A549 (cell line): ENCODE results near the gene APOBEC3A. TPM values are rescaled to one million over a fixed set of nuclear protein-coding genes. Genes with fewer than 3 reads are reported as not detected.
A peak's percentile ranks its signal among the peaks of the same experiment; 100 is the strongest.
"Not testable (repeated sequence)": the region's sequence is repeated elsewhere in the genome, so short reads cannot be mapped to it uniquely, and the experiment has no call there.

Experiments
- ATAC-seq, 2 experiments: fragments of 200-7000 bp in 1 of 2; fragments of >200 bp in 1 of 2; cut with Nextera tagmentation in 1 of 2; cut with Tn5 transposase in 1 of 2; 3 replicates each; pipeline versions ENCODE4 v1.8.0 to v1.9.1; 2018 to 2020; ENCODE audit warnings: mild to moderate bottlenecking in 1 of 2, moderate library complexity in 1 of 2
- CTCF ChIA-PET: fragments of 300-600 bp; sonication (Branson Sonifier 250); formaldehyde crosslinking; extraction: SDS; loops from one replicate; lab custom pipeline; 2021; ENCODE audit warnings: antibody characterized with exemption, inconsistent platforms; lab: Yijun Ruan, JAX
- POLR2A ChIA-PET: fragments of 350-600 bp; formaldehyde crosslinking; extraction: SDS; loops from one replicate; lab custom pipeline; 2021; ENCODE audit warnings: antibody characterized with exemption, inconsistent platforms; lab: Yijun Ruan, JAX
- DNase-seq, 2 experiments: peaks; one replicate each; pipeline versions ENCODE4 v3.0.0 to v3.0.0-alpha.2; 2011 to 2016; ENCODE audit warnings: low read depth in 1 of 2, low spot score in 1 of 2
- FAIRE-seq: peaks from 2 replicates; lab custom pipeline; 2011; peaks lifted over from hg19 to GRCh38; lab: Jason Lieb, UNC
- H3K27ac ChIP-seq, 2 experiments: fragments of >200 bp; sonication (Bioruptor Twin); formaldehyde crosslinking; 3 replicates each; pipeline ENCODE4 v1.5.1; 2016 to 2017
- H3K4me1 ChIP-seq: fragments of >200 bp; sonication (Bioruptor Twin); formaldehyde crosslinking; 3 replicates; pipeline ENCODE4 v1.6.1; 2016
- H3K4me2 ChIP-seq: fragments of >200 bp; sonication (Bioruptor Twin); formaldehyde crosslinking; 3 replicates; pipeline ENCODE4 v1.6.1; 2016
- H3K4me3 ChIP-seq: fragments of >200 bp; sonication (Bioruptor Twin); formaldehyde crosslinking; 3 replicates; pipeline ENCODE4 v1.5.1; 2016
- H3K9me3 ChIP-seq: fragments of >200 bp; sonication (Bioruptor Twin); formaldehyde crosslinking; 3 replicates; pipeline ENCODE4 v1.6.1; 2016
- ATOH8 ChIP-seq: fragments of 250-450 bp; sonication (Bioruptor Pico); IDR thresholded peaks from 2 replicates; pipeline ENCODE4 v1.5.0; 2020; ENCODE audit warnings: low read depth, mild to moderate bottlenecking, moderate library complexity
- BCL3 ChIP-seq: fragments of >200 bp; sonication (Bioruptor Twin); formaldehyde crosslinking; IDR thresholded peaks from 3 replicates; pipeline ENCODE4 v1.6.1; 2016
- CBX8 ChIP-seq: fragments of 200-600 bp; sonication (generic); IDR thresholded peaks from 2 replicates; pipeline ENCODE4 v1.6.1; 2016
- CEBPB ChIP-seq, 2 experiments: fragments of >200 bp in 1 of 2; sonication (Bioruptor Twin) in 1 of 2; formaldehyde crosslinking in 1 of 2; IDR thresholded peaks; 2 replicates each; pipeline ENCODE4 v1.6.1; 2012 to 2016
- CTCF ChIP-seq: fragments of >200 bp; sonication (Bioruptor Twin); formaldehyde crosslinking; IDR thresholded peaks from 3 replicates; pipeline ENCODE4 v1.5.1; 2016
- EP300 ChIP-seq, 2 experiments: fragments of >200 bp; sonication (Bioruptor Twin); formaldehyde crosslinking; IDR thresholded peaks; 2 replicates in 1 of 2; 3 replicates in 1 of 2; pipeline ENCODE4 v1.6.1; 2016 to 2017
- FOSL2 ChIP-seq, 2 experiments: fragments of 450-650 bp in 1 of 2; fragments of >200 bp in 1 of 2; sonication (Bioruptor Twin) in 1 of 2; formaldehyde crosslinking; IDR thresholded peaks; 2 replicates each; pipeline versions ENCODE4 v1.5.0 to v1.6.1; 2016 to 2020; ENCODE audit warnings: mild to moderate bottlenecking in 1 of 2, moderate library complexity in 1 of 2
- GATA3 ChIP-seq: IDR thresholded peaks from 2 replicates; pipeline ENCODE4 v1.6.1; 2012; ENCODE audit warnings: borderline replicate concordance
- HDAC2 ChIP-seq: fragments of 200-600 bp; sonication (generic); IDR thresholded peaks from 2 replicates; pipeline ENCODE4 v1.6.1; 2016
- HOXA7 ChIP-seq: fragments of 250-450 bp; sonication (Bioruptor Pico); IDR thresholded peaks from 2 replicates; pipeline ENCODE4 v1.5.0; 2020; ENCODE audit warnings: mild to moderate bottlenecking, moderate library complexity
- HOXB5 ChIP-seq: fragments of 250-450 bp; sonication (Bioruptor Pico); IDR thresholded peaks from 2 replicates; pipeline ENCODE4 v1.5.0; 2020; ENCODE audit warnings: mild to moderate bottlenecking, moderate library complexity
- MYC ChIP-seq: IDR thresholded peaks from 2 replicates; pipeline ENCODE4 v1.6.1; 2012; ENCODE audit warnings: mild to moderate bottlenecking, inconsistent platforms, low read length, improper control_type of control experiment, borderline replicate concordance
- NR3C1 ChIP-seq: fragments of >200 bp; sonication (Bioruptor Twin); formaldehyde crosslinking; IDR thresholded peaks from 3 replicates; pipeline ENCODE4 v1.6.1; 2017
- POLR2AphosphoS2 ChIP-seq: conservative IDR thresholded peaks from 2 replicates; pipeline ENCODE4 v1.6.1; 2012; ENCODE audit warnings: low read length, improper control_type of control experiment, inconsistent platforms
- RAD21 ChIP-seq, 2 experiments: fragments of >200 bp in 1 of 2; sonication (Bioruptor Twin) in 1 of 2; formaldehyde crosslinking in 1 of 2; IDR thresholded peaks in 1 of 2; conservative IDR thresholded peaks in 1 of 2; 2 replicates in 1 of 2; 3 replicates in 1 of 2; pipeline ENCODE4 v1.6.1; 2012 to 2018; ENCODE audit warnings: inconsistent platforms in 1 of 2
- RNF2 ChIP-seq: fragments of 200-600 bp; sonication (generic); IDR thresholded peaks from 2 replicates; pipeline ENCODE4 v1.6.1; 2016; ENCODE audit warnings: low read depth, mild to moderate bottlenecking, antibody characterized with exemption, moderate library complexity, borderline replicate concordance
- SREBF2 ChIP-seq: fragments of 450-650 bp; IDR thresholded peaks from 2 replicates; pipeline ENCODE4 v1.6.1; 2014; ENCODE audit warnings: mild to moderate bottlenecking, moderate library complexity
- TFCP2L1 ChIP-seq: fragments of 250-450 bp; sonication (Bioruptor Pico); IDR thresholded peaks from 2 replicates; pipeline ENCODE4 v1.5.0; 2021; ENCODE audit warnings: mild to moderate bottlenecking
- ZC3H11A ChIP-seq: fragments of 450-650 bp; IDR thresholded peaks from 2 replicates; pipeline ENCODE4 v1.6.1; 2014; ENCODE audit warnings: antibody characterized with exemption, mild to moderate bottlenecking
- WGBS: methylation state at CpG from one replicate; pipeline ENCODE4 v1.1.6; 2017; ENCODE audit errors: missing lambda C conversion rate; 5-methylcytosine and 5-hydroxymethylcytosine counted together
- polyA plus RNA-seq, 4 experiments: library from polyadenylated mRNA; depleted of rRNA in 3 of 4; stranded (reverse); fragments of >200 nt; fragmentation: RNase III in 1 of 4; extraction: RNeasy Plus Mini Kit Qiagen cat#74134 plus additional on column Dnase treatment in 1 of 4; gene quantifications; 2 replicates in 3 of 4; 3 replicates in 1 of 4; pipeline ENCODE4 v1.2.3, GENCODE V29; 2011 to 2017
- TF ChIP-seq, protein P1 (sequence below): IDR thresholded peaks from 2 replicates; pipeline ENCODE4 v1.6.1; 2012; ENCODE audit warnings: low read depth, borderline replicate concordance

APOBEC3A gene
- polyA plus RNA-seq, 2 of the 4 experiments (the other 2 are of a cell fraction) = not detected

DNA sequence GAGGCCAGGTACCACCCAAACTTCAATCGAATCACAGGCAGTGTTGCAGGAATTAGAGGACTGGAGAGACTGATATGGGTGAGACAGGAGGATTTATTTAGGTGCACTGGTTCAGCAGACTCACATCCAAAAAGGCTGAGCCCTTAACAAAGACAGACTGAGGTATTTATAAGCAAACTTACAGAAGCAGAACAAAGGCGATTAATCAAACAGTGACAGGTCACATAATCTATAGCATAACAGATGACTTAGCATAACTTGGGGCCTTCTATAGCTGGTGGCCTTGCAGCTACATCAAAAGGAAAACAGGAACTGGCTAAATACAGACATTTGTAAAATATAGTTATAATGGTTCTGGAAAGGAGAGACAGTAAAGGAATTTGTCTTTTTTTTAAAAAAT is 26.8 kb downstream of the APOBEC3A start:
- H3K27ac ChIP-seq = no peak overlapping the region
- H3K4me2 ChIP-seq = no peak overlapping the region
- WGBS = 90% methylated on average over 2 of the region's 2 CpGs
- no peak for ATAC-seq
- DNase-seq = peak in 1 of 2 experiments; percentile 26
- CTCF ChIA-PET = interaction anchor here (0.6 to 3.3 kb wide), 5 partner anchors 19 to 218 kb away, joined by 3 to 15 read pairs (median 3); no protein-coding TSS in a partner anchor
- H3K4me3 ChIP-seq = no peak overlapping the region
- 0 out of 3 replicates have a peak, but pooled peaks cover 7% of the 10 kb centered on the region for H3K9me3 ChIP-seq
- H3K4me1 ChIP-seq = peaks cover 13% of the 10 kb centered on the region; the same call in 2 of the 3 replicates
- no peak for FAIRE-seq
- no peak for TF ChIP-seq GATA3
- no peak for TF ChIP-seq HOXA7 (CRISPR knock-in tag)
- no peak for TF ChIP-seq CBX8
- TF ChIP-seq MYC = no peak
- POLR2A ChIA-PET = no interaction called here

DNA sequence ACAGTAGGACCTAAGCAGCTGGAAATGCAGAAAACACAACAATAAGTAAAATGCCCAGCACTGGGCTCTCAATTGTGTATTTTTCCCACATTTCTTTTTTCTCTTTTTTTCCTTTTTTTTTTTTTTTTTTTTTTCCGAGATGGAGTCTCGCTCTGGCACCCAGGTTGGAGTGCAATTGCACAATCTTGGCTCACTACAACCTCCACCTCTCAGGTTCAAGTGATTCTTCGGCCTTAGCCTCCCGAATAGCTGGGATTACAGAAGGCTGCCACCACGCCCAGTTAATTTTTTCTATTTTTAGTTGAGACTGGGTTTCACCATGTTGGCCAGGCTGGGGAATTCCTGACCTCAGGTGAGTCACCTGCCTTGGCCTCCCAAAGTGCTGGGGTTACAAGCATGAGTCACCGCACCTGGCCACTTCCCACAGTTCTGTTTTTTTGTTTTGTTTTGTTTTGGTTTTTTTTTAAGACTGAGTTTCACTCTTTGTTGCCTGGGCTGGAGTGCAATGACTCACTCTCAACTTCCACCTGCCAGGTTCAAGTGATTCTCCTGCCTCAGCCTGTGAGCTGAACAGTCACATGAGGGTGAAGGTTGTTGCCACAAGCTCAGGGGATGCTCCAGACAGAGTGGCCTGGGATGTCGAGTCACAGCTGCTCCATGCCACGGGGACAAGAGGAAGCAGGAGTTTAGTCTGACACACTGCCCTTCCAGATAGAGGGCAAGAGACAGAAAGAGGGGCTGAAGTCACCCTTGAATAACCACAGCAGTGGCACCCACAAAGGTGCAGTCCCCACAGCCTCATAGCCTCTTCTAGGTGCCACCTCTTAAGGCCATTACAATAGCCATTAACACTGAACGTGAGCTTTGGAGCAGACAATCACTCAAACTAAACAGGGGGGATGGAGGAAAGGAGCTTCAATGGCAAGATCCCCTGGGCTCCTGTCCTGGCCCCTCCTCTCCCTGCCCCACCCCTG is 27.7 kb downstream of the APOBEC3A start:
- not testable (repeated sequence) for H3K4me3 ChIP-seq

GRCh38 chr22:38986629-38987028 is 29.2 kb downstream of the APOBEC3A start:
- POLR2A ChIA-PET = no interaction called here
- Histone ChIP-seq H3K9me3 (0 out of 3 replicates have a peak, but pooled peaks cover 7% of the 10 kb centered on the region), H3K4me3 (no peak overlapping the region), H3K27ac (no peak overlapping the region), H3K4me2 (no peak overlapping the region), H3K4me1 (peaks cover 6% of the 10 kb centered on the region; the same call in 2 of the 3 replicates)
- CTCF ChIA-PET = interaction anchor here (1.1 kb wide), 1 partner anchor 59 kb away, joined by 3 read pairs; no protein-coding TSS in a partner anchor
- no peak for DNase-seq
- TF ChIP-seq POLR2AphosphoS2 = no peak
- no peak for TF ChIP-seq CTCF
- no peak for TF ChIP-seq NR3C1
- TF ChIP-seq RNF2 = no peak
- TF ChIP-seq HOXA7 (CRISPR knock-in tag) = no peak
- no peak for TF ChIP-seq HDAC2
- TF ChIP-seq MYC = no peak
- TF ChIP-seq BCL3 = no peak
- no peak for TF ChIP-seq TFCP2L1 (CRISPR knock-in tag)
- TF ChIP-seq CEBPB (IDR thresholded peaks at IDR 0.05) = no peak
- TF ChIP-seq, protein P1, sequence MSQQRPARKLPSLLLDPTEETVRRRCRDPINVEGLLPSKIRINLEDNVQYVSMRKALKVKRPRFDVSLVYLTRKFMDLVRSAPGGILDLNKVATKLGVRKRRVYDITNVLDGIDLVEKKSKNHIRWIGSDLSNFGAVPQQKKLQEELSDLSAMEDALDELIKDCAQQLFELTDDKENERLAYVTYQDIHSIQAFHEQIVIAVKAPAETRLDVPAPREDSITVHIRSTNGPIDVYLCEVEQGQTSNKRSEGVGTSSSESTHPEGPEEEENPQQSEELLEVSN = no peak
- no peak for TF ChIP-seq ATOH8 (CRISPR knock-in tag)
- TF ChIP-seq ZC3H11A = no peak
- no peak for TF ChIP-seq RAD21 (conservative IDR thresholded peaks at IDR 0.05 in 1 of 2, IDR thresholded peaks at IDR 0.05 in 1 of 2)
- no peak for TF ChIP-seq SREBF2
- TF ChIP-seq HOXB5 = no peak
- FAIRE-seq = no peak
- no CpG with 5 or more reads among the region's 3 CpGs for WGBS
- ATAC-seq = no peak

More for the DNA sequence above, 27.7 kb downstream of the APOBEC3A start:
- H3K9me3 ChIP-seq, H3K27ac ChIP-seq, ATAC-seq, FAIRE-seq: not testable (repeated sequence)
- POLR2A ChIA-PET = interaction anchor here (0.7 kb wide), 1 partner anchor 113 kb away, joined by 18 read pairs; the partner anchor contains the start of gene CBX6
- CTCF ChIA-PET = interaction anchor here (0.6 to 1.2 kb wide), 3 partner anchors 20 to 219 kb away, joined by 3 to 6 read pairs (median 3); no protein-coding TSS in a partner anchor
- TF ChIP-seq CEBPB (IDR thresholded peaks at IDR 0.05) (peak in 1 of 2 experiments; percentile 22; a peak in 1 of 4 replicates), EP300 (IDR thresholded peaks at IDR 0.05) (peak in 1 of 2 experiments; percentile 30; a peak in 1 of 5 replicates), FOSL2 (IDR thresholded peaks at IDR 0.05) (0 out of 2 replicates have a peak, but pooled peaks have one; percentile 34), FOSL2 (CRISPR knock-in tag; IDR thresholded peaks at IDR 0.05) (peak; percentile 87)
- WGBS = 40% methylated on average over 7 of the region's 9 CpGs
- DNase-seq = peak in 1 of 2 experiments; percentile 64
- peak overlapping the region; percentile 21; the same call in 1 of the 3 replicates for H3K4me2 ChIP-seq
- H3K4me1 ChIP-seq = peaks cover 13% of the 10 kb centered on the region; the same call in 2 of the 3 replicates
